OCI-LY7 (cell line): Measurements from ENCODE around the gene MYO9A.

Experiments used
- EZH2phosphoT487 ChIP-seq: fragments of 200-600 bp; sonication (generic); IDR thresholded peaks from 2 replicates; pipeline ENCODE4 v1.6.1; 2018; ENCODE audit warnings: low read depth, borderline replicate concordance, mild to moderate bottlenecking, mixed run types, antibody characterized with exemption, low read length, moderate library complexity, mixed read lengths
- TF ChIP-seq, protein P1 (sequence below): fragments of 200-600 bp; sonication (generic); conservative IDR thresholded peaks from 2 replicates; pipeline ENCODE4 v1.5.1; 2014; ENCODE audit warnings: mild to moderate bottlenecking, antibody characterized with exemption, low read length, moderate library complexity, mixed read lengths

GRCh38 chr15:72047020-72047419 is 70.9 kb downstream of the MYO9A start:
- TF ChIP-seq, protein P1, sequence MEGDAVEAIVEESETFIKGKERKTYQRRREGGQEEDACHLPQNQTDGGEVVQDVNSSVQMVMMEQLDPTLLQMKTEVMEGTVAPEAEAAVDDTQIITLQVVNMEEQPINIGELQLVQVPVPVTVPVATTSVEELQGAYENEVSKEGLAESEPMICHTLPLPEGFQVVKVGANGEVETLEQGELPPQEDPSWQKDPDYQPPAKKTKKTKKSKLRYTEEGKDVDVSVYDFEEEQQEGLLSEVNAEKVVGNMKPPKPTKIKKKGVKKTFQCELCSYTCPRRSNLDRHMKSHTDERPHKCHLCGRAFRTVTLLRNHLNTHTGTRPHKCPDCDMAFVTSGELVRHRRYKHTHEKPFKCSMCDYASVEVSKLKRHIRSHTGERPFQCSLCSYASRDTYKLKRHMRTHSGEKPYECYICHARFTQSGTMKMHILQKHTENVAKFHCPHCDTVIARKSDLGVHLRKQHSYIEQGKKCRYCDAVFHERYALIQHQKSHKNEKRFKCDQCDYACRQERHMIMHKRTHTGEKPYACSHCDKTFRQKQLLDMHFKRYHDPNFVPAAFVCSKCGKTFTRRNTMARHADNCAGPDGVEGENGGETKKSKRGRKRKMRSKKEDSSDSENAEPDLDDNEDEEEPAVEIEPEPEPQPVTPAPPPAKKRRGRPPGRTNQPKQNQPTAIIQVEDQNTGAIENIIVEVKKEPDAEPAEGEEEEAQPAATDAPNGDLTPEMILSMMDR, result no peak
- no peak for TF ChIP-seq EZH2phosphoT487
